Neural cell (in vitro differentiated cells): ENCODE measurements around the gene PDYN. TPM values are rescaled to one million over a fixed set of nuclear protein-coding genes. Genes with fewer than 3 reads are reported as not detected.
A peak's percentile ranks its signal among the peaks of the same experiment; 100 is the strongest.

Experiments
- H2AFZ ChIP-seq: fragments of 200-600, 300-800 bp; sonication (generic), shearing (Covaris generic); 2 replicates; pipeline ENCODE4 v1.6.0; 2014; ENCODE audit warnings: low read depth, mild to moderate bottlenecking, antibody characterized with exemption, low read length, moderate library complexity
- H3F3A ChIP-seq: fragments of 200-600 bp; shearing (Covaris generic); 2 replicates; pipeline ENCODE4 v1.6.1; 2016; ENCODE audit warnings: mild to moderate bottlenecking, moderate library complexity, mixed read lengths, antibody characterized with exemption, low read length; ENCODE audit not compliant: insufficient read depth, poor library complexity, severe bottlenecking
- H3K27ac ChIP-seq: fragments of 200-600, 300-800 bp; sonication (generic), shearing (Covaris generic); 2 replicates; pipeline ENCODE4 v1.5.1; 2014; ENCODE audit warnings: mild to moderate bottlenecking, low read length, moderate library complexity
- H3K27me3 ChIP-seq: fragments of 300-800, 200-600 bp; sonication (generic), shearing (Covaris generic); 2 replicates; pipeline ENCODE4 v1.6.0; 2014; ENCODE audit warnings: mild to moderate bottlenecking, low read depth, low read length, moderate library complexity; ENCODE audit not compliant: insufficient read depth
- H3K36me3 ChIP-seq: fragments of 300-800, 200-600 bp; sonication (generic), shearing (Covaris generic); 2 replicates; pipeline ENCODE4 v1.5.1; 2014; ENCODE audit warnings: mild to moderate bottlenecking, antibody characterized with exemption, low read length, moderate library complexity; ENCODE audit not compliant: insufficient read depth
- H3K4me2 ChIP-seq: fragments of 300-800, 200-600 bp; sonication (generic), shearing (Covaris generic); 2 replicates; pipeline ENCODE4 v1.6.0; 2014; ENCODE audit warnings: mild to moderate bottlenecking, low read length
- H3K4me3 ChIP-seq: fragments of 300-800, 200-600 bp; sonication (generic), shearing (Covaris generic); 2 replicates; pipeline ENCODE4 v1.5.1; 2014; ENCODE audit warnings: mild to moderate bottlenecking, low read length, moderate library complexity
- H3K79me2 ChIP-seq: fragments of 200-600 bp; shearing (Covaris generic); replicated peaks from 2 replicates; pipeline ENCODE4 v1.6.0; 2014; ENCODE audit warnings: mild to moderate bottlenecking, low read length, moderate library complexity; ENCODE audit not compliant: insufficient read depth
- H3K9ac ChIP-seq: fragments of 300-800, 200-600 bp; sonication (generic), shearing (Covaris generic); 2 replicates; pipeline ENCODE4 v1.6.1; 2016; ENCODE audit warnings: mild to moderate bottlenecking, low read length, mixed read lengths
- H3K9me2 ChIP-seq: fragments of 200-600 bp; shearing (Covaris generic); 2 replicates; pipeline ENCODE4 v1.6.1; 2016; ENCODE audit warnings: mild to moderate bottlenecking, low read length, mixed read lengths; ENCODE audit not compliant: insufficient read depth
- H3K9me3 ChIP-seq: fragments of 200-600, 300-800 bp; sonication (generic), shearing (Covaris generic); 2 replicates; pipeline ENCODE4 v1.6.1; 2016; ENCODE audit warnings: mild to moderate bottlenecking, mixed run types, low read length, moderate library complexity, mixed read lengths
- H4K20me1 ChIP-seq: fragments of 200-600 bp; shearing (Covaris generic); 2 replicates; pipeline ENCODE4 v1.6.1; 2016; ENCODE audit warnings: mild to moderate bottlenecking, mixed run types; ENCODE audit not compliant: insufficient read depth
- EP300 ChIP-seq: fragments of 450-650 bp; conservative IDR thresholded peaks from 2 replicates; pipeline ENCODE4 v1.6.1; 2014; ENCODE audit warnings: antibody characterized with exemption, mild to moderate bottlenecking, moderate library complexity; ENCODE audit not compliant: poor library complexity, severe bottlenecking
- EZH2 ChIP-seq: fragments of 200-600, 300-800 bp; shearing (Covaris generic), sonication (generic); IDR thresholded peaks from 2 replicates; pipeline ENCODE4 v1.6.1; 2014; ENCODE audit warnings: antibody characterized with exemption, low read length, borderline replicate concordance, mild to moderate bottlenecking; ENCODE audit not compliant: insufficient read depth, poor library complexity, severe bottlenecking
- MXI1 ChIP-seq: fragments of 450-650 bp; conservative IDR thresholded peaks from 2 replicates; pipeline ENCODE4 v1.6.1; 2014; ENCODE audit warnings: antibody characterized with exemption, mild to moderate bottlenecking; ENCODE audit not compliant: poor library complexity, severe bottlenecking
- POLR2AphosphoS5 ChIP-seq: IDR thresholded peaks from 2 replicates; pipeline ENCODE4 v1.6.1; 2012
- RAD21 ChIP-seq: fragments of 450-650 bp; conservative IDR thresholded peaks from 2 replicates; pipeline ENCODE4 v1.6.1; 2014; ENCODE audit warnings: antibody characterized with exemption, mild to moderate bottlenecking, moderate library complexity
- REST ChIP-seq: IDR thresholded peaks from 2 replicates; pipeline ENCODE4 v1.6.1; 2012; ENCODE audit warnings: borderline replicate concordance
- SMC3 ChIP-seq: fragments of 450-650 bp; conservative IDR thresholded peaks from 2 replicates; pipeline ENCODE4 v1.6.1; 2014; ENCODE audit warnings: antibody characterized with exemption, mild to moderate bottlenecking, moderate library complexity; ENCODE audit not compliant: poor library complexity
- TAF1 ChIP-seq: IDR thresholded peaks from 2 replicates; pipeline ENCODE4 v1.6.1; 2012; ENCODE audit warnings: low read depth
- polyA plus RNA-seq: library from polyadenylated mRNA; depleted of rRNA; stranded (reverse); fragments of >200 nt; gene quantifications from 2 replicates; pipeline ENCODE4 v1.2.3, GENCODE V29; 2014
- TF ChIP-seq, protein P1 (sequence below): fragments of 450-650 bp; IDR thresholded peaks from 2 replicates; pipeline ENCODE4 v1.5.1; 2014; ENCODE audit warnings: antibody characterized with exemption, mild to moderate bottlenecking, moderate library complexity; ENCODE audit not compliant: poor library complexity, severe bottlenecking

PDYN gene
- polyA plus RNA-seq, 1 donor from 2014 or later = 17.3 TPM

GRCh38 chr20:1994627-1995026 lies 769 bp upstream of the PDYN start:
- no peaks in the 10 kb centered on the region for H3K27me3 ChIP-seq
- TF ChIP-seq EP300 (no peak), REST (no peak), RAD21 (no peak), MXI1 (no peak), SMC3 (no peak), TAF1 (no peak), EZH2 (no peak), POLR2AphosphoS5 (no peak)
- TF ChIP-seq, protein P1, sequence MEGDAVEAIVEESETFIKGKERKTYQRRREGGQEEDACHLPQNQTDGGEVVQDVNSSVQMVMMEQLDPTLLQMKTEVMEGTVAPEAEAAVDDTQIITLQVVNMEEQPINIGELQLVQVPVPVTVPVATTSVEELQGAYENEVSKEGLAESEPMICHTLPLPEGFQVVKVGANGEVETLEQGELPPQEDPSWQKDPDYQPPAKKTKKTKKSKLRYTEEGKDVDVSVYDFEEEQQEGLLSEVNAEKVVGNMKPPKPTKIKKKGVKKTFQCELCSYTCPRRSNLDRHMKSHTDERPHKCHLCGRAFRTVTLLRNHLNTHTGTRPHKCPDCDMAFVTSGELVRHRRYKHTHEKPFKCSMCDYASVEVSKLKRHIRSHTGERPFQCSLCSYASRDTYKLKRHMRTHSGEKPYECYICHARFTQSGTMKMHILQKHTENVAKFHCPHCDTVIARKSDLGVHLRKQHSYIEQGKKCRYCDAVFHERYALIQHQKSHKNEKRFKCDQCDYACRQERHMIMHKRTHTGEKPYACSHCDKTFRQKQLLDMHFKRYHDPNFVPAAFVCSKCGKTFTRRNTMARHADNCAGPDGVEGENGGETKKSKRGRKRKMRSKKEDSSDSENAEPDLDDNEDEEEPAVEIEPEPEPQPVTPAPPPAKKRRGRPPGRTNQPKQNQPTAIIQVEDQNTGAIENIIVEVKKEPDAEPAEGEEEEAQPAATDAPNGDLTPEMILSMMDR = no peak
- no peak overlapping the region for H3K27ac ChIP-seq
- H3F3A ChIP-seq = no peaks in the 10 kb centered on the region
- H3K36me3 ChIP-seq = no peaks in the 10 kb centered on the region
- H3K9ac ChIP-seq = no peak overlapping the region
- no peaks in the 10 kb centered on the region for H4K20me1 ChIP-seq
- no peaks in the 10 kb centered on the region for H3K9me3 ChIP-seq
- no peak overlapping the region for H2AFZ ChIP-seq
- no peaks in the 10 kb centered on the region for H3K79me2 ChIP-seq
- no peak overlapping the region for H3K4me2 ChIP-seq
- no peaks in the 10 kb centered on the region for H3K9me2 ChIP-seq
- no peak overlapping the region for H3K4me3 ChIP-seq

- Histone ChIP-seq H3K27me3 (no peaks in the 10 kb centered on the region), H3K4me3 (no peak overlapping the region), H3K79me2 (no peaks in the 10 kb centered on the region), H4K20me1 (no peaks in the 10 kb centered on the region), H3K9me2 (no peaks in the 10 kb centered on the region), H2AFZ (no peak overlapping the region), H3K4me2 (no peak overlapping the region), H3K9me3 (no peaks in the 10 kb centered on the region), H3K36me3 (no peaks in the 10 kb centered on the region), H3K27ac (peak overlapping the region; percentile 44), H3F3A (no peaks in the 10 kb centered on the region), H3K9ac (peak overlapping the region; percentile 48)
- TF ChIP-seq POLR2AphosphoS5 (no peak), MXI1 (no peak), RAD21 (no peak), EZH2 (no peak), SMC3 (no peak), REST (no peak), TAF1 (no peak), EP300 (no peak)
- TF ChIP-seq, protein P1 = no peak
Measured at GRCh38 chr20:1992359-1993110, 1.3 kb downstream of the PDYN start.
